Tibial nerve (tissue), 4 donors: Measurements from ENCODE around the gene MLYCD. TPM values are rescaled to one million over a fixed set of nuclear protein-coding genes. Genes with fewer than 3 reads are reported as not detected.
A peak's percentile ranks its signal among the peaks of the same experiment; 100 is the strongest.

ENCODE experiments used
- DNase-seq, 2 donors: peaks; one replicate each; pipeline ENCODE4 v3.0.0-alpha.2; 2019; ENCODE audit warnings: low spot score in 2 of 2
- H3K27ac ChIP-seq, 4 donors: fragments of 200-600 bp; sonication (generic) in 3 of 4; one replicate each; pipeline ENCODE4 v1.5.1; 2017 to 2019; ENCODE audit warnings: mild to moderate bottlenecking in 1 of 4
- H3K27me3 ChIP-seq, 2 donors: fragments of 200-600 bp; sonication (generic) in 1 of 2; one replicate each; pipeline versions ENCODE4 v1.5.1 to v1.6.0; 2017 to 2019
- H3K36me3 ChIP-seq, 3 donors: fragments of 200-600 bp; sonication (generic); one replicate each; pipeline ENCODE4 v1.5.1; 2018 to 2019
- H3K4me1 ChIP-seq, 4 donors: fragments of 200-600 bp; sonication (generic) in 3 of 4; one replicate each; pipeline ENCODE4 v1.5.1; 2017 to 2019
- H3K4me3 ChIP-seq, 4 donors: fragments of 200-600 bp; sonication (generic) in 3 of 4; one replicate each; pipeline ENCODE4 v1.5.1; 2017 to 2019; ENCODE audit warnings: mild to moderate bottlenecking in 1 of 4, moderate library complexity in 1 of 4
- H3K9me3 ChIP-seq, 4 donors: fragments of 200-600 bp; sonication (generic) in 3 of 4; one replicate each; pipeline ENCODE4 v1.5.1; 2017 to 2019
- EP300 ChIP-seq, 2 donors: sonication (generic); formaldehyde crosslinking; IDR thresholded peaks; one replicate each; pipeline ENCODE4 v1.6.1; 2017; ENCODE audit warnings: antibody characterized with exemption in 2 of 2, mild to moderate bottlenecking in 1 of 2
- POLR2A ChIP-seq, 2 donors: fragments of 450-650 bp; IDR thresholded peaks; one replicate each; pipeline ENCODE4 v1.6.1; 2017; ENCODE audit warnings: antibody characterized with exemption in 2 of 2, mild to moderate bottlenecking in 2 of 2, moderate library complexity in 2 of 2
- WGBS, 2 donors: methylation state at CpG; one replicate each; pipeline ENCODE4 v1.1.5; 2018; 5-methylcytosine and 5-hydroxymethylcytosine counted together
- total RNA-seq, 4 donors: library from RNA; depleted of rRNA; stranded (reverse); fragments of >200 nt; gene quantifications; one replicate each; pipeline ENCODE4 v1.1.0, GENCODE V29; 2016
- TF ChIP-seq, protein P1 (sequence below), 5 experiments: fragments of 200-600 bp in 3 of 5; fragments of 450-650 bp in 2 of 5; sonication (generic) in 3 of 5; IDR thresholded peaks; one replicate each; pipeline ENCODE4 v1.5.1; 2016 to 2019; ENCODE audit warnings: antibody characterized with exemption in 5 of 5, mild to moderate bottlenecking in 3 of 5, moderate library complexity in 2 of 5

The MLYCD gene
- total RNA-seq, 4 donors from 2014 or later, result 19.0 to 26.7 (median 23.0) TPM

DNA sequence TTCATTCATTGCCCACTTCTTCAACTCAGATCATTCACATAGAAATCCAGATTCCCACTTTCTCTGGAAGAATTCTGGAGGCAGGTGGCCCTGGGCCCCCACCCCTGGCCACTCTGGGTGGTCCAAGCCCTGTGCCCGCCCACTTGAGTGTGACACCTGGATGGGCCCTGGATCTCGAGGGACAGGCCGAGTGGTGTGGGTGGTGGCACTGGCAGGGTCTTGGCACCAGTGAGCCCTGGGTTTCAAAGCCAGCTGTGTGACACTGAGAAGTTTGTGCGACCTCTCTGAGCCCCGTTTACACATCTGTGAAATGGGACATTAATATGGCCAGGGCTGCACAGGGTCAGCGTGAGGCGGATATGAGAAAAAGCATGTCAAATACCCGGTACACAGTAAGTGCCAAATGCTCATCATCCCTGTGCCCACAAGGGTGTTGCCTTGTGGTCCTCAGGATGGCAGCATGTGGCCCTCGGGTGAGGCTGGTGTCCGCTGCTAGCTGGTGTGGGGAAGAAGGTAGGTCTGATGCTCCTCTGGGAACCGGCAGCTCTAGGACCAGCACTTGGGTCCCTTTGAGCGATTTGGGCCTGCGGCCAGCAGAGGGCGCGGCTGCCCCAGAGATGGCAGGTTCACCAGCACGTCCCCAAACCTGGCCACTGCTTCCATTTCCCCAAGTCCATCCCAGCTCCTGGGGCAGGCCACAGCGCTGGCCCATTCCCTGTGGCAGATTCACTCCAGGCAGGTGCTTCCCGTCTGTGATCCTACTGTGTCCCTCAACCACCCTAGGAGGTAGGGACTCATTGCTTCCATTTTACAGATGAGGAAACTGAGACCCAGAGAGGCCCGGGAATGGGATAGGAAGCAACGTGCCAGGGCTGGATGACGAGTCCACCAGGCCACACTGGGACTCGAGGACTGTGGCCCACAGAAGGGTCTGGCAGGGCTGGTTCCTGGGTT is 57.7 kb downstream of the MLYCD start:
- 40 to 58% methylated on average over 13 to 18 of the region's 22 CpGs for WGBS, 2 donors
- no peaks in the 10 kb centered on the region for H3K9me3 ChIP-seq
- no peak overlapping the region for H3K27ac ChIP-seq
- TF ChIP-seq POLR2A (IDR thresholded peaks at IDR 0.05) (no peak), EP300 (IDR thresholded peaks at IDR 0.05) (no peak)
- TF ChIP-seq, protein P1, sequence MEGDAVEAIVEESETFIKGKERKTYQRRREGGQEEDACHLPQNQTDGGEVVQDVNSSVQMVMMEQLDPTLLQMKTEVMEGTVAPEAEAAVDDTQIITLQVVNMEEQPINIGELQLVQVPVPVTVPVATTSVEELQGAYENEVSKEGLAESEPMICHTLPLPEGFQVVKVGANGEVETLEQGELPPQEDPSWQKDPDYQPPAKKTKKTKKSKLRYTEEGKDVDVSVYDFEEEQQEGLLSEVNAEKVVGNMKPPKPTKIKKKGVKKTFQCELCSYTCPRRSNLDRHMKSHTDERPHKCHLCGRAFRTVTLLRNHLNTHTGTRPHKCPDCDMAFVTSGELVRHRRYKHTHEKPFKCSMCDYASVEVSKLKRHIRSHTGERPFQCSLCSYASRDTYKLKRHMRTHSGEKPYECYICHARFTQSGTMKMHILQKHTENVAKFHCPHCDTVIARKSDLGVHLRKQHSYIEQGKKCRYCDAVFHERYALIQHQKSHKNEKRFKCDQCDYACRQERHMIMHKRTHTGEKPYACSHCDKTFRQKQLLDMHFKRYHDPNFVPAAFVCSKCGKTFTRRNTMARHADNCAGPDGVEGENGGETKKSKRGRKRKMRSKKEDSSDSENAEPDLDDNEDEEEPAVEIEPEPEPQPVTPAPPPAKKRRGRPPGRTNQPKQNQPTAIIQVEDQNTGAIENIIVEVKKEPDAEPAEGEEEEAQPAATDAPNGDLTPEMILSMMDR (IDR thresholded peaks at IDR 0.05), result peak; percentile 67 to 82 (median 73)
- peaks cover 0 to 37% (median 17%) of the 10 kb centered on the region in 4 donors for H3K4me1 ChIP-seq
- peaks cover 0 to 39% (median 0%) of the 10 kb centered on the region in 3 donors for H3K36me3 ChIP-seq
- DNase-seq, result peak; percentile 54 to 72
- H3K27me3 ChIP-seq, result no peaks in the 10 kb centered on the region
- no peak overlapping the region for H3K4me3 ChIP-seq

DNA sequence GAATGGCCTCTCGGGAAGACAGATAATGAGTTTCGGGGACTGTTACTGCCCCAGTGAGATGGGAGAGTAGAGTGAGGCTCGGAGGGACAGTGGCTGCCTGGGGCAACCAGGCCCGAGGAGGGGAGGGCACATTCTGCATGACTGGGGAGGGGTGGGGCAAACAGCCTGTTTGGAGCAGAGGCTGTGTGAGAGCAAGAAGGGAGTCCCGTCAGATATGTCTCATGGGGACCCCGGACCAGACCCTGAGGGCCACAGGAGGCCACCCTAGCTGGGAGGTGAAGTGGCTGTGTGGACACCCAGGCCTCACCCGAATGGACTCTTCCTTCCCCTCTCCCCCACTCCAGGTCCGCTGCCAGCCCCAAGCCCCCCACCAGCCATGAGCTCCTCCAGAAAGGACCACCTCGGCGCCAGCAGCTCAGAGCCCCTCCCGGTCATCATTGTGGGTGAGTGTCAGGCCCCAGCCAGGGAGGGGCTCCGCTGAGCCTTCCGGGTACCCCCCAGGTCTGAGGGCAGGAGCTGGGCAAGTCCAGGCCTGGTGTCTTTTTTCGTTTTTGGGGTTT is 58.5 kb downstream of the MLYCD start:
- H3K27ac ChIP-seq, result no peak overlapping the region
- H3K36me3 ChIP-seq, result peaks cover 0 to 46% (median 0%) of the 10 kb centered on the region in 3 donors
- DNase-seq, result no peak
- H3K9me3 ChIP-seq, result no peaks in the 10 kb centered on the region
- 88 to 91% methylated on average over 14 of the region's 14 CpGs for WGBS, 2 donors
- no peak for TF ChIP-seq POLR2A (IDR thresholded peaks at IDR 0.05)
- TF ChIP-seq, protein P1 (IDR thresholded peaks at IDR 0.05), result no peak
- no peak for TF ChIP-seq EP300 (IDR thresholded peaks at IDR 0.05)
- no peaks in the 10 kb centered on the region for H3K27me3 ChIP-seq
- peaks cover 0 to 33% (median 17%) of the 10 kb centered on the region in 4 donors for H3K4me1 ChIP-seq
- no peak overlapping the region for H3K4me3 ChIP-seq

DNA sequence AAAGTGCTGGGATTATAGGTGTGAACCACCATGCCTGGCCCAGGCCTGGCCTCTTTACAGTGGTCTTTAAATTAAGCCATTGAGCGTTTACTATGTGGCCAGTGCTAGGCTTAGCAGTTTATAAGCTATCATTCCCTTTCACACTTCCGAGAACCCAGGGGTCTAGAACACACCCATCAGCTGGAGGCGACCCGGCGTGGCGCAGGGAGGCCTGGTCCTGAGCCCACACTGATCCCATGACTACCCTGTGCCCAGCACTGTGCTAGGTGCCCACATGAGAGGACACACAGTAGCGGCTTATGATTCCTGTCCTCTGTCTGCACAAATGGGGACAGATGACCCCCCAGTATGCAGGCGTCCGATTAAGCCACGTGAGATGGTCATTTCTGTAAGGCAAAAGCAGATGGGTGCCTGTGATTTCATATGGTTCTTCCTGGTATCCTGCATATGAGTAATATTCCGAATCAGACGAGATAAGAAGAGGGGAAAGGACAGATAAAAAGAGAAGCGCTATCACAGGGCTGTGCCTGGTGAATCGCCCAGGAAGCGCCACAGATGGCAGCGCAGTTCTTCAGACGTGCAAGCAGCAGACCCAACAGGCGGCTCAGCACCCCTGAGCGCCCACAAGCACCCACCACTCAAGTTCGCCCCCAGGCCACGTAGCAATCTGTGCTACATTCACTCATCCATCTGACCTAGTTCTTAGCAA is 59.4 kb downstream of the MLYCD start:
- H3K36me3 ChIP-seq, result peaks cover 0 to 56% (median 0%) of the 10 kb centered on the region in 3 donors
- WGBS, 2 donors, result 83 to 87% methylated on average over 21 of the region's 21 CpGs

DNA sequence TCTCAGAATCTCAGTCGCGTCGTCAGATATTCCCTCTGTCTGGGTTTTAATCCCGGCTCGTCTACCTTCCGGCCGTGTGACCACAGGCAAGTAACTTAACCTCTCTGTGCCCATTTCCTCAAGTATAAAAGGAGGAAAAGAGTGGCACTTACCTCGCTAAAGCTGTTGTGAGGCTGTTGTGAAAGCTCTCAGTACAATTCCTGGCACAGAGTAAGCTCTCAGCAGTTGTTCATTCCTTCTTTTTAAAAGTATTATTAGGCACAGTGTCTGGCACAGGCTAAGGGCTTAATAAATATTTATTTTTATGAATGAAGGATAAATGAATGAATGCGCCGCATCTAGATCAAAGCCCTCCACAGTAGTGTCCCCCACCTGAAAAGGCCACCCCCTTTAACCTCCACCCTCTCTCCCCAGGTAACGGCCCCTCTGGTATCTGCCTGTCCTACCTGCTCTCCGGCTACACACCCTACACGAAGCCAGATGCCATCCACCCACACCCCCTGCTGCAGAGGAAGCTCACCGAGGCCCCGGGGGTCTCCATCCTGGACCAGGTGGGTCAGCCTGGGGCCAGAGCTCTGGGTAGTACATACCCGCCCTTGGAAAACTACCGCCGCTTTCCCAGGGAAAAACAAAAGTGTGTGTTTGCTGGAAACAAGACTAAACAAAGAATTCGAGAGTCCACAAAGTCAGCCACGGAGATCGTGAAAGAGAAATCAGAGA is 60.1 kb downstream of the MLYCD start:
- peaks cover 0 to 63% (median 0%) of the 10 kb centered on the region in 3 donors for H3K36me3 ChIP-seq
- TF ChIP-seq EP300 (IDR thresholded peaks at IDR 0.05) (no peak), POLR2A (IDR thresholded peaks at IDR 0.05) (no peak)
- TF ChIP-seq, protein P1 (IDR thresholded peaks at IDR 0.05), result no peak
- WGBS, 2 donors, result 77 to 80% methylated on average over 21 of the region's 21 CpGs
- no peak overlapping the region for H3K27ac ChIP-seq
- DNase-seq, result no peak
- H3K27me3 ChIP-seq, result no peaks in the 10 kb centered on the region
- H3K4me1 ChIP-seq, result peaks cover 0 to 18% (median 8%) of the 10 kb centered on the region in 4 donors
- H3K9me3 ChIP-seq, result no peaks in the 10 kb centered on the region
- no peak overlapping the region for H3K4me3 ChIP-seq

More for the DNA sequence above, 59.4 kb downstream of the MLYCD start:
- no peaks in the 10 kb centered on the region for H3K27me3 ChIP-seq
- TF ChIP-seq POLR2A (IDR thresholded peaks at IDR 0.05) (no peak), EP300 (IDR thresholded peaks at IDR 0.05) (no peak)
- TF ChIP-seq, protein P1 (IDR thresholded peaks at IDR 0.05), result no peak
- no peak for DNase-seq
- no peak overlapping the region for H3K4me3 ChIP-seq
- no peak overlapping the region for H3K27ac ChIP-seq
- H3K9me3 ChIP-seq, result no peaks in the 10 kb centered on the region
- peaks cover 0 to 25% (median 14%) of the 10 kb centered on the region in 4 donors for H3K4me1 ChIP-seq
